Measurements from ENCODE around the gene ETFA.

Gene ETFA

GRCh38 chr15:76196269-76197231, 114.7 kb downstream of the ETFA start:
- TF ChIP-seq, protein P1, sequence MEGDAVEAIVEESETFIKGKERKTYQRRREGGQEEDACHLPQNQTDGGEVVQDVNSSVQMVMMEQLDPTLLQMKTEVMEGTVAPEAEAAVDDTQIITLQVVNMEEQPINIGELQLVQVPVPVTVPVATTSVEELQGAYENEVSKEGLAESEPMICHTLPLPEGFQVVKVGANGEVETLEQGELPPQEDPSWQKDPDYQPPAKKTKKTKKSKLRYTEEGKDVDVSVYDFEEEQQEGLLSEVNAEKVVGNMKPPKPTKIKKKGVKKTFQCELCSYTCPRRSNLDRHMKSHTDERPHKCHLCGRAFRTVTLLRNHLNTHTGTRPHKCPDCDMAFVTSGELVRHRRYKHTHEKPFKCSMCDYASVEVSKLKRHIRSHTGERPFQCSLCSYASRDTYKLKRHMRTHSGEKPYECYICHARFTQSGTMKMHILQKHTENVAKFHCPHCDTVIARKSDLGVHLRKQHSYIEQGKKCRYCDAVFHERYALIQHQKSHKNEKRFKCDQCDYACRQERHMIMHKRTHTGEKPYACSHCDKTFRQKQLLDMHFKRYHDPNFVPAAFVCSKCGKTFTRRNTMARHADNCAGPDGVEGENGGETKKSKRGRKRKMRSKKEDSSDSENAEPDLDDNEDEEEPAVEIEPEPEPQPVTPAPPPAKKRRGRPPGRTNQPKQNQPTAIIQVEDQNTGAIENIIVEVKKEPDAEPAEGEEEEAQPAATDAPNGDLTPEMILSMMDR (IDR thresholded peaks at IDR 0.05; ENCODE audit: low read depth, low read length), result no peak
- Histone ChIP-seq H3K9ac (ENCODE audit: low read length) (no peak overlapping the region), H4K20me1 (ENCODE audit: insufficient read depth, low read length) (no peaks in the 10 kb centered on the region), H3K79me2 (ENCODE audit: low read length) (no peaks in the 10 kb centered on the region), H3K27ac (ENCODE audit: low read length) (no peak overlapping the region), H3K27me3 (ENCODE audit: low read depth, low read length) (no peaks in the 10 kb centered on the region), H3K4me3 (ENCODE audit: low read length) (no peak overlapping the region), H3K4me1 (ENCODE audit: low read length) (peaks cover 2% of the 10 kb centered on the region), H3K4me2 (ENCODE audit: low read length) (no peak overlapping the region), H3K9me3 (ENCODE audit: insufficient read depth, low read length) (no peaks in the 10 kb centered on the region), H3K36me3 (replicated peaks; ENCODE audit: low read depth, low read length) (no peaks in the 10 kb centered on the region), H2AFZ (ENCODE audit: low read depth, low read length) (no peak overlapping the region)

GRCh38 chr15:76195506-76196268, 115.6 kb downstream of the ETFA start:
- no peak overlapping the region for H3K4me3 ChIP-seq (ENCODE audit: low read length)

DNA sequence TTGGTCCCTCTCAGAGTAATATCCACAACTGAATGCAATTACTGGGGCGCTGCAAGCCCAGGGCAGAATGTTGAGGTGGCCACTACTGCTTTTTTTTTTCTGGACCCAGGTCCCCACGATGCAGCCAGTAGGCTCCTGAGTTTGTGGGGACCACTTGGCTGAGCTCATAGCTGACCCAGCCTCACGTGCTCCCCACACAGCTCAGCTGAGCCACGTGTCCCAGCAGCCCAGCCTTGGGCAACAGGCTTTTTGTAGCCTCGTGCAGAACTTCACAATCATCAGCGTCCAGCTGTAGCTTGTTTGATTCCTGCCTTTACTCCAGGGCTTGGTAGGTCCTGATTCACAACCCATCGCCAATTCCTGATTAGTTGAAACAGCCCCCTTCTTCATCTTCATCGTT, 117.3 kb downstream of the ETFA start:
- Histone ChIP-seq H3K36me3 (replicated peaks; ENCODE audit: low read depth, low read length) (no peaks in the 10 kb centered on the region), H2AFZ (ENCODE audit: low read depth, low read length) (no peak overlapping the region), H4K20me1 (ENCODE audit: insufficient read depth, low read length) (no peaks in the 10 kb centered on the region), H3K9ac (ENCODE audit: low read length) (no peak overlapping the region), H3K27ac (ENCODE audit: low read length) (no peak overlapping the region), H3K27me3 (ENCODE audit: low read depth, low read length) (peaks cover 6% of the 10 kb centered on the region), H3K79me2 (ENCODE audit: low read length) (no peaks in the 10 kb centered on the region), H3K9me3 (ENCODE audit: insufficient read depth, low read length) (no peaks in the 10 kb centered on the region), H3K4me2 (ENCODE audit: low read length) (no peak overlapping the region), H3K4me3 (ENCODE audit: low read length) (no peak overlapping the region), H3K4me1 (ENCODE audit: low read length) (peaks cover 20% of the 10 kb centered on the region)
- TF ChIP-seq EZH2phosphoT487 (IDR thresholded peaks at IDR 0.05; ENCODE audit: low read depth), result no peak
- TF ChIP-seq, protein P1 (IDR thresholded peaks at IDR 0.05; ENCODE audit: low read depth, low read length), result no peak

More at GRCh38 chr15:76195506-76196268, 115.6 kb downstream of the ETFA start:
- TF ChIP-seq, protein P1 (IDR thresholded peaks at IDR 0.05; ENCODE audit: low read depth, low read length), result no peak
- no peak for TF ChIP-seq EZH2phosphoT487 (IDR thresholded peaks at IDR 0.05; ENCODE audit: low read depth)
- Histone ChIP-seq H3K4me2 (ENCODE audit: low read length) (no peak overlapping the region), H3K27ac (ENCODE audit: low read length) (no peak overlapping the region), H3K27me3 (ENCODE audit: low read depth, low read length) (no peaks in the 10 kb centered on the region), H3K79me2 (ENCODE audit: low read length) (no peaks in the 10 kb centered on the region), H3K4me1 (ENCODE audit: low read length) (peaks cover 10% of the 10 kb centered on the region), H3K9ac (ENCODE audit: low read length) (no peak overlapping the region), H3K36me3 (replicated peaks; ENCODE audit: low read depth, low read length) (no peaks in the 10 kb centered on the region), H3K9me3 (ENCODE audit: insufficient read depth, low read length) (no peaks in the 10 kb centered on the region), H4K20me1 (ENCODE audit: insufficient read depth, low read length) (no peaks in the 10 kb centered on the region), H2AFZ (ENCODE audit: low read depth, low read length) (no peak overlapping the region)

- Histone ChIP-seq H3K9me3 (ENCODE audit: insufficient read depth, low read length) (no peaks in the 10 kb centered on the region), H3K79me2 (ENCODE audit: low read length) (no peaks in the 10 kb centered on the region), H3K27me3 (ENCODE audit: low read depth, low read length) (peaks cover 6% of the 10 kb centered on the region), H2AFZ (ENCODE audit: low read depth, low read length) (no peak overlapping the region), H3K36me3 (replicated peaks; ENCODE audit: low read depth, low read length) (no peaks in the 10 kb centered on the region), H3K4me1 (ENCODE audit: low read length) (peaks cover 20% of the 10 kb centered on the region), H3K4me3 (ENCODE audit: low read length) (no peak overlapping the region), H3K27ac (ENCODE audit: low read length) (no peak overlapping the region), H3K9ac (ENCODE audit: low read length) (no peak overlapping the region), H3K4me2 (ENCODE audit: low read length) (no peak overlapping the region), H4K20me1 (ENCODE audit: insufficient read depth, low read length) (no peaks in the 10 kb centered on the region)
- no peak for TF ChIP-seq EZH2phosphoT487 (IDR thresholded peaks at IDR 0.05; ENCODE audit: low read depth)
- TF ChIP-seq, protein P1 (IDR thresholded peaks at IDR 0.05; ENCODE audit: low read depth, low read length), result no peak
Observed at GRCh38 chr15:76192715-76193114, 118.6 kb downstream of the ETFA start.
